ENCODE results near the gene RABGAP1. TPM values are rescaled to one million over a fixed set of nuclear protein-coding genes. Genes with fewer than 3 reads are reported as not detected.

Gene RABGAP1
- total and polyA plus RNA-seq, 10 of the 15 experiments (the other 5 are each of a cell fraction or from before 2014, with no cell fraction given): 2.6 to 31.6 (median 12.5) TPM

DNA sequence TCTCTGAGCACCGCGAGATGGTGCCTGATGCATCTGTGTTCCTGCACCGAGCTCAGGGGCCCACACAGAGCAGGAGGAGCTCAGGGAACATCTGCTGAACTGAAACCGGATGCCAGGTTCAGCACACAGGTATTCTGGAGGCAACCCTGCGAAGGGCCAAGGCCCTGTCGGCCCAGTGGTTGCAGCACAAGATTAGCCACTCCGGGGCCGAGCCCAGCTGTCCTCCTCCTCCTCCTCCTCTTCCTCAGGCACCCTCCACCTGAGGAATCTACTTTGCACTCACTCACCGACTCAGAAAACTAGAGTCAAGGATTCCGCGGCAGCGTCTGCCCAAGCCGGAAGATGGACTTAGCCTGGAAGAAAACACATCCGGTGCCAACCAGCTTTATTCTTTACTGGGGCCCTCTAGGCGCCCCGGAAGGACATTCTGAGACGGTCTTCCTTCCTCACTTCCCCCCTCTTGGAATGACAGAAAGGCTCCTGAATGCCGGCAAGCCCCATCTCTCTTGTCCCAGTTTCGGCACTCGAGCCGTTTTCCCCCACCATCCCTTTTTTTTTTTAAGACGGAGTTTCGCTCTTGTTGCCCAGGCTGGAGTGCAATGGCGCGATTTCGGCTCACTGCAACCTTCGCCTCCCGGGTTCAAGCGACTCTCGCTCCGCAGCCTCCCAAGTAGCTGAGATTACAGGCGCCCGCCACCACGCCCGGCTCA is 27.7 kb upstream of the RABGAP1 start, which contains the start of gene ZBTB6:
ZBTB6 (minus strand) TSS at position 360 of the 710 bp plus-strand sequence. CDS start 1,251 bp downstream, outside the sequence.
- BruUV-seq (replicated peaks): no TSS peak
- Histone ChIP-seq H3K27ac (ENCODE audit: control insufficient read depth, insufficient read depth) (peak within 1 kb of the TSS; percentile 87), H2AFZ (ENCODE audit: control insufficient read depth, low read depth, low read length) (peak within 1 kb of the TSS; percentile 72), H4K20me1 (ENCODE audit: control insufficient read depth, insufficient read depth) (no peaks in the 10 kb centered on the region), H3K27me3 (replicated peaks in 1 of 2; ENCODE audit: control insufficient read depth in 2 of 2, insufficient read depth in 2 of 2, low read length in 1 of 2) (no peaks in the 10 kb centered on the region), H3K79me2 (ENCODE audit: control insufficient read depth, insufficient read depth, low read length) (peaks cover 21% of the 10 kb centered on the region), H3K9me3 (replicated peaks; ENCODE audit: control insufficient read depth, insufficient read depth, low read length) (no peaks in the 10 kb centered on the region), H3K4me3 (peak within 1 kb of the TSS; percentile 78), H3K9ac (ENCODE audit: control insufficient read depth, insufficient read depth, low read length) (peak within 1 kb of the TSS; percentile 73), H3K4me2 (ENCODE audit: control insufficient read depth, insufficient read depth) (peak within 1 kb of the TSS; percentile 91), H3K36me3 (ENCODE audit: control insufficient read depth in 2 of 2, insufficient read depth in 2 of 2, low read length in 1 of 2) (peaks cover 0 to 10% of the 10 kb centered on the region in 2 experiments; a peak in 3 of 4 replicates), H3K4me1 (ENCODE audit: control insufficient read depth, insufficient read depth, low read length) (peaks cover 4% of the 10 kb centered on the region; the same call in 1 of the 2 replicates)
- FAIRE-seq (peak; percentile 96), DNase-seq (ENCODE audit: low read depth, low spot score) (peak; percentile 84), ATAC-seq (peak; percentile 98)
- ChIA-PET POLR2A (interaction anchor here (0.6 to 3.3 kb wide), 13 partner anchors 10 to 648 kb away, joined by 3 to 45 read pairs (median 6); partner anchors contain the start of genes MRRF, RABGAP1, RBM18 and RC3H2), SMC1A (ENCODE audit: uncharacterized antibody, unreplicated experiment) (interaction anchor here (0.6 to 3.5 kb wide), 11 partner anchors 10 to 163 kb away, joined by 3 to 25 read pairs (median 7); partner anchors contain the start of genes RABGAP1, RC3H2 and ZBTB26), CTCF (interaction anchor here (0.7 to 2.0 kb wide), 17 partner anchors 11 to 472 kb away, joined by 3 to 17 read pairs (median 4); partner anchors contain the start of genes RABGAP1 and ZBTB26), RAD21 (ENCODE audit: unreplicated experiment) (interaction anchor here (0.5 to 2.7 kb wide), 15 partner anchors 10 to 1354 kb away, joined by 3 to 22 read pairs (median 4); partner anchors contain the start of genes PDCL, RABGAP1 and ZBTB26)
- in situ Hi-C loops (cut with MboI): loop anchor here (25.0 kb wide), 1 partner anchor 1949 kb away; the partner anchor contains the start of genes ARPC5L, RPL35 and WDR38
- 1% methylated on average over 33 of the region's 35 CpGs for WGBS (ENCODE audit: insufficient coverage, insufficient replicate concordance, low lambda C conversion rate, missing lambda C conversion rate)
- intact Hi-C loops (cut with micrococcal nuclease; ENCODE audit: unreplicated experiment): loop anchor here (1.0 to 5.0 kb wide), 3 partner anchors 8 to 79 kb away; partner anchors contain the start of genes RC3H2 and ZBTB26
- TF ChIP-seq SRF (IDR thresholded peaks at IDR 0.05; ENCODE audit: low read depth in 2 of 2, low read length in 2 of 2): 0 out of 4 replicates have a peak, but pooled peaks of 1 of the 2 experiments have one; percentile 29
- TF ChIP-seq, protein P1, sequence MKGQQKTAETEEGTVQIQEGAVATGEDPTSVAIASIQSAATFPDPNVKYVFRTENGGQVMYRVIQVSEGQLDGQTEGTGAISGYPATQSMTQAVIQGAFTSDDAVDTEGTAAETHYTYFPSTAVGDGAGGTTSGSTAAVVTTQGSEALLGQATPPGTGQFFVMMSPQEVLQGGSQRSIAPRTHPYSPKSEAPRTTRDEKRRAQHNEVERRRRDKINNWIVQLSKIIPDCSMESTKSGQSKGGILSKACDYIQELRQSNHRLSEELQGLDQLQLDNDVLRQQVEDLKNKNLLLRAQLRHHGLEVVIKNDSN (IDR thresholded peaks at IDR 0.05; ENCODE audit: borderline replicate concordance, extremely low read length, insufficient read depth, low read depth, low read length): no peak
- no peak for TF ChIP-seq YBX1 (IDR thresholded peaks at IDR 0.05)
- TF ChIP-seq NBN (IDR thresholded peaks at IDR 0.05): peak; percentile 79
- TF ChIP-seq CHD2 (IDR thresholded peaks at IDR 0.05; ENCODE audit: borderline replicate concordance, low read depth, low read length): peak; percentile 91; the same call in 1 of the 2 replicates
- peak; percentile 87 for TF ChIP-seq IKZF1 (conservative IDR thresholded peaks at IDR 0.05)
- TF ChIP-seq MYC (IDR thresholded peaks at IDR 0.05; ENCODE audit: insufficient read depth, insufficient read length, insufficient replicate concordance, low read length, severe bottlenecking): peak; percentile 49
- peak; percentile 43 for TF ChIP-seq SIX5 (IDR thresholded peaks at IDR 0.05; ENCODE audit: low read depth, low read length, severe bottlenecking)
- peak; percentile 39; the same call in 1 of the 2 replicates for TF ChIP-seq ZNF24 (IDR thresholded peaks at IDR 0.05)
- TF ChIP-seq DPF2 (IDR thresholded peaks at IDR 0.05): peak; percentile 32; the same call in 1 of the 2 replicates
- no peak for TF ChIP-seq SP1 (IDR thresholded peaks at IDR 0.05; ENCODE audit: low read depth, low read length)
- no peak for TF ChIP-seq HSF1 (IDR thresholded peaks at IDR 0.05; ENCODE audit: low read depth, low read length)
- TF ChIP-seq FOXK2 (IDR thresholded peaks at IDR 0.05): no peak
- TF ChIP-seq ZNF274 (IDR thresholded peaks at IDR 0.05; ENCODE audit: insufficient read depth, insufficient read length): no peak
- peak; percentile 32; the same call in 1 of the 2 replicates for TF ChIP-seq PAX5 (IDR thresholded peaks at IDR 0.05; ENCODE audit: borderline replicate concordance, low read depth, low read length)
- peak; percentile 38; the same call in 1 of the 2 replicates for TF ChIP-seq FOXM1 (IDR thresholded peaks at IDR 0.05; ENCODE audit: low read depth, low read length)
- no peak for TF ChIP-seq SUZ12 (IDR thresholded peaks at IDR 0.05; ENCODE audit: unreplicated experiment)
- TF ChIP-seq TAF1 (IDR thresholded peaks at IDR 0.05; ENCODE audit: borderline replicate concordance, low read depth, low read length): peak; percentile 82
